Endothelial cell of umbilical vein (primary cell): Measurements from ENCODE around the gene CAMKV. TPM values are rescaled to one million over a fixed set of nuclear protein-coding genes. Genes with fewer than 3 reads are reported as not detected.

Experiments used
- BruUV-seq: library from RNA; stranded (reverse); fragments of 400-500 nt; replicated peaks from 2 replicates; lab custom pipeline; 2021; lab: Mats Ljungman, UMichigan
- CTCF ChIA-PET: fragments of 300-600, 350-600 bp; sonication (Branson Sonifier 250); formaldehyde crosslinking; loops from one replicate; lab custom pipeline; 2021; ENCODE audit warnings: antibody characterized with exemption, inconsistent platforms; lab: Charles Lee
- POLR2A ChIA-PET: fragments of 300-600, 350-600 bp; sonication (Branson Sonifier 250); formaldehyde crosslinking; loops from one replicate; lab custom pipeline; 2021; ENCODE audit warnings: antibody characterized with exemption, inconsistent platforms; lab: Charles Lee
- DNase-seq: peaks from one replicate; pipeline ENCODE4 v3.0.0-alpha.2; 2011; ENCODE audit warnings: low read depth, low spot score
- FAIRE-seq: peaks from 2 replicates; lab custom pipeline; 2011; peaks lifted over from hg19 to GRCh38; lab: Jason Lieb, UNC
- H2AFZ ChIP-seq: 2 replicates; pipeline ENCODE4 v1.6.0; 2012; ENCODE audit warnings: low read depth, low read length, control low read depth, inconsistent platforms
- H3K27ac ChIP-seq: 2 replicates; pipeline ENCODE4 v1.5.1; 2011; ENCODE audit warnings: low read depth, mild to moderate bottlenecking, control low read depth, low read length, moderate library complexity; ENCODE audit not compliant: insufficient read depth
- H3K27me3 ChIP-seq, 2 experiments: 2 replicates each; pipeline versions ENCODE4 v1.6.0 to v1.6.1; 2011; ENCODE audit warnings: low read length in 2 of 2, mixed read lengths in 1 of 2; ENCODE audit not compliant: control insufficient read depth in 2 of 2, insufficient read depth in 2 of 2
- H3K36me3 ChIP-seq, 2 experiments: 2 replicates in 1 of 2; 3 replicates in 1 of 2; pipeline ENCODE4 v1.5.1; 2011; ENCODE audit warnings: low read length in 2 of 2, mild to moderate bottlenecking in 1 of 2, moderate library complexity in 1 of 2; ENCODE audit not compliant: control insufficient read depth in 2 of 2, insufficient read depth in 2 of 2; ENCODE audit errors: extremely low read depth in 1 of 2
- H3K4me1 ChIP-seq: 3 replicates; pipeline ENCODE4 v1.5.1; 2011; ENCODE audit warnings: mild to moderate bottlenecking, low read length; ENCODE audit not compliant: control insufficient read depth, insufficient read depth; ENCODE audit errors: extremely low read depth
- H3K4me2 ChIP-seq: 2 replicates; pipeline ENCODE4 v1.6.1; 2011; ENCODE audit warnings: low read length, control low read depth, mixed read lengths; ENCODE audit not compliant: insufficient read depth
- H3K4me3 ChIP-seq, 3 experiments: fragments of 200-600 bp in 1 of 3; sonication (generic), shearing (Covaris generic) in 1 of 3; replicated peaks in 1 of 3; 2 replicates each; pipeline ENCODE4 v1.5.1; 2011 to 2016; ENCODE audit warnings: control low read depth in 3 of 3, low read length in 3 of 3, mild to moderate bottlenecking in 2 of 3, inconsistent platforms in 1 of 3, low read depth in 1 of 3, moderate library complexity in 1 of 3; ENCODE audit not compliant: insufficient read depth in 1 of 3
- H3K79me2 ChIP-seq: 2 replicates; pipeline ENCODE4 v1.6.0; 2012; ENCODE audit warnings: low read length, inconsistent platforms; ENCODE audit not compliant: control insufficient read depth, insufficient read depth
- H3K9ac ChIP-seq: replicated peaks from 2 replicates; pipeline ENCODE3; 2011; ENCODE audit warnings: low read length, control low read depth; ENCODE audit not compliant: insufficient read depth; ENCODE audit errors: extremely low read depth
- H3K9me1 ChIP-seq: replicated peaks from 3 replicates; pipeline ENCODE4 v1.6.0; 2011; ENCODE audit warnings: mild to moderate bottlenecking, low read length; ENCODE audit not compliant: control insufficient read depth, insufficient read depth; ENCODE audit errors: extremely low read depth
- H3K9me3 ChIP-seq: replicated peaks from 2 replicates; pipeline ENCODE4 v1.5.1; 2012; ENCODE audit warnings: low read length, inconsistent platforms; ENCODE audit not compliant: control insufficient read depth, insufficient read depth
- H4K20me1 ChIP-seq: replicated peaks from 2 replicates; pipeline ENCODE3; 2011; ENCODE audit warnings: mild to moderate bottlenecking, low read length; ENCODE audit not compliant: control insufficient read depth, insufficient read depth; ENCODE audit errors: extremely low read depth
- CTCF ChIP-seq, 2 donors: IDR thresholded peaks; 1 replicate in 1 of 2; 2 replicates in 1 of 2; pipeline ENCODE4 v1.5.1; 2011; ENCODE audit warnings: low read length in 2 of 2, mild to moderate bottlenecking in 2 of 2, moderate library complexity in 2 of 2, control low read depth in 1 of 2, inconsistent platforms in 1 of 2, low read depth in 1 of 2; ENCODE audit not compliant: insufficient read depth in 1 of 2; ENCODE audit errors: extremely low read depth in 1 of 2
- GATA2 ChIP-seq: IDR thresholded peaks from 2 replicates; pipeline ENCODE4 v1.7.0; 2011; ENCODE audit warnings: low read depth, mild to moderate bottlenecking, moderate library complexity, mixed read lengths, low read length; ENCODE audit not compliant: insufficient read length, insufficient read depth
- dilution Hi-C: fragments of 300-500 bp; cut with MboI; formaldehyde crosslinking; loops from one replicate; pipeline ENCODE4 v1.15.0; 2019; ENCODE audit warnings: low sequenced_read_pairs; ENCODE audit not compliant: extremely low pct_ligation_motif_present
- intact Hi-C: fragments of 100-400 bp; cut with micrococcal nuclease; formaldehyde crosslinking; loops from one replicate; pipeline ENCODE4 v1.10.0; 2022
- polyA plus RNA-seq, 4 experiments: library from polyadenylated mRNA; depleted of rRNA in 3 of 4; stranded (reverse) in 3 of 4; unstranded in 1 of 4; fragments of >200 nt; gene quantifications; 2 replicates each; pipeline versions ENCODE4 v1.2.1 to v1.2.3, GENCODE V29; 2011 to 2012; ENCODE audit warnings: missing spikeins in 1 of 4
- total RNA-seq: library from RNA; stranded (reverse); gene quantifications from 2 replicates; pipeline ENCODE4 v1.2.3, GENCODE V29; 2021

CAMKV gene
- total and polyA plus RNA-seq, 2 donors (not counting 3 experiments of a cell fraction or from before 2014, with no cell fraction given), result not detected

DNA sequence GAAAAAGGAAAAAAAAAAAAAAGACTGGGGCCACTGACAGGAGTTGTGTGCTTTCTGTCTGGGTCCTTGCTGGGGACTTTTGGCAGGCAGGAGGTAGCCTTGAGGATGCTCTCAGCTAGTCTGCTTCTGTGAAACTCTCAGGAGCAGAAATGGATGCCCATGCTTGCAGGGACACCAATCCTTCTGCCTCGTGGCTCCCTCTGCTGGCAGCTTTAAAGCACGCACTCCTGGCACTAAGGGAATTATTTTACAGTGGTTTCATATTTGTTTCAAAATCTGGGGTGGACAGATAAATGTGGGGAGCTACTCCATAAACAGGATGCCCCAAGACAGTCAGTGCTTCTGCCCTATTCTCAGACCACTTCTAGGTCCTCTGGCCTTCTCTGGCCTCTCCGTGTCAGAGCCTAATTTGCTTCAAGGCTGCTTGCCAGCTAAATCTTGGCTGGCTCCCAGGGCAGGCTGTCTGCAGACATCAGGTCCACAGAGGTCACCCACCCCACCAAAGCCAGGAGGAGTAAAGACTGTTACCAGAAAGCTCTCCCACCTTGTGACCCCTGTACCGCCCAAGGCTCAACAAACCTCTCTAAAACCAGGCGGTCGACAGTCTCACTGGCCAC lies 30.4 kb downstream of the CAMKV start:
- POLR2A ChIA-PET, result interaction anchor here (1.0 to 2.0 kb wide), 4 partner anchors 33 to 53 kb away, joined by 3 to 15 read pairs (median 6); partner anchors contain the start of genes INKA1 and IP6K1

More for the DNA sequence above, 30.4 kb downstream of the CAMKV start:
- Histone ChIP-seq H3K9me1 (no peaks in the 10 kb centered on the region), H3K9ac (no peak overlapping the region), H3K79me2 (no peaks in the 10 kb centered on the region), H3K27ac (no peak overlapping the region), H4K20me1 (no peaks in the 10 kb centered on the region), H2AFZ (no peak overlapping the region), H3K27me3 (no peaks in the 10 kb centered on the region), H3K4me2 (no peak overlapping the region), H3K36me3 (no peaks in the 10 kb centered on the region), H3K4me3 (no peak overlapping the region), H3K4me1 (peaks cover 15% of the 10 kb centered on the region), H3K9me3 (no peaks in the 10 kb centered on the region)
- FAIRE-seq (peak; percentile 93), DNase-seq (peak; percentile 82)
- dilution Hi-C loops, result no loop called here
- intact Hi-C loops, result loop anchor here (1.0 to 2.0 kb wide), 4 partner anchors 37 to 136 kb away; partner anchors contain the start of gene AMIGO3
- CTCF ChIA-PET, result interaction anchor here (0.6 to 11.8 kb wide), 37 partner anchors 9 to 407 kb away, joined by 3 to 545 read pairs (median 5); partner anchors contain the start of genes AMIGO3, CDHR4, INKA1 and IP6K1
- no TSS peak for BruUV-seq
- TF ChIP-seq CTCF (IDR thresholded peaks at IDR 0.05; ENCODE audit: extremely low read depth in 1 of 2, insufficient read depth in 1 of 2, low read depth in 1 of 2, low read length in 2 of 2), result peak; percentile 82 to 93
- no peak for TF ChIP-seq GATA2
